Fibroblast of lung (primary cell): ENCODE measurements around the gene SLC26A8.

ENCODE experiments used
- CTCF ChIP-seq, 2 donors: IDR thresholded peaks in 1 of 2; conservative IDR thresholded peaks in 1 of 2; 1 replicate in 1 of 2; 2 replicates in 1 of 2; pipeline ENCODE4 v1.5.1; 2011 to 2012; ENCODE audit warnings: low read length in 2 of 2, control low read depth in 1 of 2, inconsistent platforms in 1 of 2, low read depth in 1 of 2, mild to moderate bottlenecking in 1 of 2
- EZH2 ChIP-seq: IDR thresholded peaks from 2 replicates; pipeline ENCODE4 v1.5.1; 2012; ENCODE audit warnings: low read length, control low read depth, mild to moderate bottlenecking; ENCODE audit errors: missing control alignments

- TF ChIP-seq CTCF (conservative IDR thresholded peaks at IDR 0.05 in 1 of 2, IDR thresholded peaks at IDR 0.05 in 1 of 2; ENCODE audit: low read depth in 1 of 2, low read length in 2 of 2): no peak
- no peak for TF ChIP-seq EZH2
These were observed 70.1 kb downstream of the SLC26A8 start for GRCh38 chr6:35954333-35954732.
